ENCODE data around the gene MRFAP1.

GRCh38 chr4:6613676-6614651 lies 26.5 kb upstream of the MRFAP1 start:
- TF ChIP-seq POLR2A (IDR thresholded peaks at IDR 0.05; ENCODE audit: low read depth, low read length) (no peak), TAF1 (IDR thresholded peaks at IDR 0.05; ENCODE audit: borderline replicate concordance, low read depth, low read length) (no peak), POLR2AphosphoS5 (IDR thresholded peaks at IDR 0.05; ENCODE audit: low read depth, low read length) (no peak)
